ENCODE results near the gene PLCL2. TPM values are rescaled to one million over a fixed set of nuclear protein-coding genes. Genes with fewer than 3 reads are reported as not detected.
A peak's percentile ranks its signal among the peaks of the same experiment; 100 is the strongest.

PLCL2 gene
- total and polyA plus RNA-seq, 11 donors, result 10.4 to 80.9 (median 53.0) TPM

DNA sequence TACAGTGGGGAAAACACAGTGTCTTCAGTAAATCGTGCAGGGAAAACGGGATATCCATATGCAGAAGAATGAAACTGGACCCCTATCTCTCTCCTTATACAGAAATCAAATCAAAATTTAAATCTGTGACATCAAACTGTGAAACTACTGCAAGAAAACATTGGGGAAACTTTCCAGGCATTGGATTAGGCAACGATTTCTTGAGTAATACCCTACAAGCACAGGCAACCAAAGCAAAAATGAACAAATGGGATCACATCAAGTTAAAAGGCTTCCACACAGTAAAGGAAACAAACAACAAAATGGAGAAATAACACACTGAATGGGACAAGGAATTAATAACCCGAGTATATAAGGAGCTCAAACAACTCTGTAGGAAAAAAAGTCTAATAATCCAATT is 165.3 kb downstream of the PLCL2 start:
- WGBS, 4 donors, result 94 to 96% (median 96%) methylated on average over 4 of the region's 4 CpGs
- Histone ChIP-seq H3K4me1 (peaks cover 0 to 40% (median 4%) of the 10 kb centered on the region in 12 donors), H3K36me3 (peaks cover 0 to 38% (median 9%) of the 10 kb centered on the region in 9 donors), H3K27me3 (no peaks in the 10 kb centered on the region), H3K9me3 (peaks cover 0 to 21% (median 0%) of the 10 kb centered on the region in 12 donors), H3K4me3 (no peak overlapping the region), H3K27ac (peak overlapping the region in 1 of 12 donors; percentile 38)
- intact Hi-C loops (cut with DNase I), result loop anchor here in 1 of 10 donors (10.0 kb wide), 1 partner anchor 185 kb away; no protein-coding TSS in a partner anchor
- TF ChIP-seq, protein P1, sequence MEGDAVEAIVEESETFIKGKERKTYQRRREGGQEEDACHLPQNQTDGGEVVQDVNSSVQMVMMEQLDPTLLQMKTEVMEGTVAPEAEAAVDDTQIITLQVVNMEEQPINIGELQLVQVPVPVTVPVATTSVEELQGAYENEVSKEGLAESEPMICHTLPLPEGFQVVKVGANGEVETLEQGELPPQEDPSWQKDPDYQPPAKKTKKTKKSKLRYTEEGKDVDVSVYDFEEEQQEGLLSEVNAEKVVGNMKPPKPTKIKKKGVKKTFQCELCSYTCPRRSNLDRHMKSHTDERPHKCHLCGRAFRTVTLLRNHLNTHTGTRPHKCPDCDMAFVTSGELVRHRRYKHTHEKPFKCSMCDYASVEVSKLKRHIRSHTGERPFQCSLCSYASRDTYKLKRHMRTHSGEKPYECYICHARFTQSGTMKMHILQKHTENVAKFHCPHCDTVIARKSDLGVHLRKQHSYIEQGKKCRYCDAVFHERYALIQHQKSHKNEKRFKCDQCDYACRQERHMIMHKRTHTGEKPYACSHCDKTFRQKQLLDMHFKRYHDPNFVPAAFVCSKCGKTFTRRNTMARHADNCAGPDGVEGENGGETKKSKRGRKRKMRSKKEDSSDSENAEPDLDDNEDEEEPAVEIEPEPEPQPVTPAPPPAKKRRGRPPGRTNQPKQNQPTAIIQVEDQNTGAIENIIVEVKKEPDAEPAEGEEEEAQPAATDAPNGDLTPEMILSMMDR (IDR thresholded peaks at IDR 0.05), result no peak
- TF ChIP-seq POLR2A (IDR thresholded peaks at IDR 0.05), result no peak
- DNase-seq (no peak), ATAC-seq (no peak)

DNA sequence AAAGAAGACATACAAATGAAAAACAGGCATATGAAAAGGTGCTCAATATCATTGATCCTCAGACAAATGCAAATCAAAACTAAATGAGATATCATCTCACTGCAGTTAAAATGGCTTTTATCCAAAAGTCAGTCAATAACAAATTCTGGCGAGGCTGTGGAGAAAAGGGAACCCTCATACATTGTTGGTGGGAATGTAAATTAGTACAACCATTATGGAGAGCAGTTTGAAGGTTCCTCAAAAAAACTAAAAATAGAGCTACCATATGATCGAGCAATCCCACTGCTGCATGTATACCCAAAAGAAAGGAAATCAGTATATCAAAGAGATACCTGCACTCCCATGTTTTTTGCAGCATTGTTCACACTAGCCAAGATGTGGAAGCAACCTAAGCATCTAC is 165.8 kb downstream of the PLCL2 start:
- Histone ChIP-seq H3K36me3 (peaks cover 0 to 35% (median 9%) of the 10 kb centered on the region in 9 donors), H3K27me3 (no peaks in the 10 kb centered on the region), H3K4me1 (peaks cover 0 to 44% (median 9%) of the 10 kb centered on the region in 12 donors), H3K4me3 (no peak overlapping the region), H3K27ac (peak overlapping the region in 1 of 12 donors; percentile 38), H3K9me3 (peaks cover 0 to 21% (median 0%) of the 10 kb centered on the region in 12 donors)
- TF ChIP-seq, protein P1 (IDR thresholded peaks at IDR 0.05), result no peak
- no peak for TF ChIP-seq POLR2A (IDR thresholded peaks at IDR 0.05)
- DNase-seq, result no peak
- 86 to 93% (median 92%) methylated on average over 2 of the region's 2 CpGs for WGBS, 4 donors
- intact Hi-C loops (cut with DNase I), result loop anchor here in 1 of 10 donors (10.0 kb wide), 1 partner anchor 184 kb away; no protein-coding TSS in a partner anchor
- ATAC-seq, result no peak

DNA sequence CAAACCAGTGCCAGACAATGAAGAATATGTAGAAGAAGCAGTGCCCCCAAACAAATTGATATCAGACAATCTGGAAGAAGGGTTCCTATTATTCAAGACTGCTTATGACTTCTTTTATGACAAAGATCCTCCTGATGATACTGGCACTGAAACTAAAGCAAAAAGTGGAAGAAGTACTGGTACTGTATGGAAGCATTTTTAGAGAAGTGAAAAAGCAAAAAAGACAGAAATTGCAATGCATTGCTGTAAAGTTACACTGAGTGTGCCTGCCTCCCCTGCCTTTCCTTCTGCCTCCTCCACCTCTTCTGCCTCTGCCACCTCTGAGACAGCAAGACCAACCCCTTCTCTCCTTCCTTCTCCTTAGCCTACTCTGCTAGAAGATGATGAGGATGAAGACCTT is 167.6 kb downstream of the PLCL2 start:
- ATAC-seq, result peak in 2 of 4 donors; percentile 15 to 61

DNA sequence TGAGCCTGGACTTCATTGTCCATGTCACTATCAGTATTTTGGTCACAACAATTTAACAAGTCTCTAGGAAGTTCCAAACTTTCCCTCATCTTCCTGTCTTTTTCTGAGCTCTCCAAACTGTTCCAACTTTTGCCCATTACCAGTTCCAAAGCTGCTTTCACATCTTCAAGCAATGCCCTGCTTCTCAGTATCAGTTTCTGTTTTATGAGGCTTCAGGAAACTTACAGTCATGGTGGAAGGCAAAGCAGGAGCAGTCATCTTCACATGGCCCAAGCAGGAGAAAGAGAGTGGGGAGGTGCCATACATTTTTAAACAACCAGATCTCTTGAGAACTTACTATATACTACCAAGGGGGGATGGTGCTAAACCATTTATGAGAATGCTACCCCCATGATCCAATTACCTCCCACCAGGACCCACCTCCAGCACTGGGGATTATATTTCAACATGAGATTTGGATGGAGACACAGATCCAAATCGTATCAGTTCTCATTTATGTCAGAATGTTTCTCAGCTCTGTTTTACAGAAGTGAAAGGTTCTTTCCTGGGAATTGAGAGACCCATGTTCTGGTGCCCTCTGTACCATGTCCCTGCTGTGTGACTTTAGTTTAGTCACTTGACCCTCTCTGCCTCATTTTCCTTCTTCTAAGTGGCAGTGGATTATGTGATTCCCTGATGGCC is 169.7 kb downstream of the PLCL2 start:
- peaks cover 0 to 53% (median 19%) of the 10 kb centered on the region in 12 donors for H3K4me1 ChIP-seq
- WGBS, 4 donors, result 65 to 91% (median 84%) methylated on average over 1 of the region's 1 CpG
- ATAC-seq (no peak), DNase-seq (no peak)
- intact Hi-C loops (cut with DNase I), result loop anchor here in 1 of 10 donors (10.0 kb wide), 1 partner anchor 180 kb away; no protein-coding TSS in a partner anchor
- H3K36me3 ChIP-seq, result peaks cover 0 to 15% (median 0%) of the 10 kb centered on the region in 9 donors
- no peak overlapping the region for H3K4me3 ChIP-seq
- H3K27me3 ChIP-seq, result no peaks in the 10 kb centered on the region
- TF ChIP-seq POLR2A (IDR thresholded peaks at IDR 0.05), result no peak
- TF ChIP-seq, protein P1 (IDR thresholded peaks at IDR 0.05), result no peak
- H3K27ac ChIP-seq, result peak overlapping the region in 8 of 12 donors; percentile 33 to 74 (median 60)
- H3K9me3 ChIP-seq, result peaks cover 0 to 12% (median 0%) of the 10 kb centered on the region in 12 donors

More for the DNA sequence above, 167.6 kb downstream of the PLCL2 start:
- H3K27ac ChIP-seq, result peak overlapping the region in 1 of 12 donors; percentile 9
- no peaks in the 10 kb centered on the region for H3K27me3 ChIP-seq
- no peak for TF ChIP-seq POLR2A (IDR thresholded peaks at IDR 0.05)
- TF ChIP-seq, protein P1 (IDR thresholded peaks at IDR 0.05), result no peak
- intact Hi-C loops (cut with DNase I), result loop anchor here in 1 of 10 donors (10.0 kb wide), 1 partner anchor 182 kb away; no protein-coding TSS in a partner anchor
- peaks cover 0 to 24% (median 4%) of the 10 kb centered on the region in 9 donors for H3K36me3 ChIP-seq
- DNase-seq, result no peak
- H3K4me3 ChIP-seq, result no peak overlapping the region
- H3K4me1 ChIP-seq, result peaks cover 0 to 53% (median 19%) of the 10 kb centered on the region in 12 donors
- H3K9me3 ChIP-seq, result peaks cover 0 to 21% (median 0%) of the 10 kb centered on the region in 12 donors
